HEK293T (cell line): ENCODE data around the gene PIAS1.

Experiments used
- ELF4 ChIP-seq: fragments of 450-650 bp; IDR thresholded peaks from 2 replicates; pipeline ENCODE4 v1.6.1; 2017; ENCODE audit warnings: antibody characterized with exemption
- FOXA1 ChIP-seq: fragments of 450-650 bp; IDR thresholded peaks from 2 replicates; pipeline ENCODE4 v1.6.1; 2016; ENCODE audit warnings: mild to moderate bottlenecking
- FOXK2 ChIP-seq: fragments of 450-650 bp; IDR thresholded peaks from 2 replicates; pipeline ENCODE4 v1.6.1; 2016; ENCODE audit warnings: mild to moderate bottlenecking
- FOXM1 ChIP-seq: fragments of 450-650 bp; IDR thresholded peaks from 2 replicates; pipeline ENCODE4 v1.6.1; 2017; ENCODE audit warnings: mild to moderate bottlenecking, borderline replicate concordance
- HDGF ChIP-seq: fragments of 450-650 bp; IDR thresholded peaks from 2 replicates; pipeline ENCODE4 v1.6.1; 2017; ENCODE audit warnings: antibody characterized with exemption, borderline replicate concordance
- LEF1 ChIP-seq: fragments of 450-650 bp; IDR thresholded peaks from 2 replicates; pipeline ENCODE4 v1.6.1; 2017; ENCODE audit warnings: mild to moderate bottlenecking, borderline replicate concordance
- NFRKB ChIP-seq: fragments of 450-650 bp; IDR thresholded peaks from 2 replicates; pipeline ENCODE4 v1.6.1; 2016; ENCODE audit warnings: mild to moderate bottlenecking, moderate library complexity
- SP1 ChIP-seq: fragments of 450-650 bp; IDR thresholded peaks from 2 replicates; pipeline ENCODE4 v1.6.1; 2017
- SUZ12 ChIP-seq: fragments of 450-650 bp; IDR thresholded peaks from 2 replicates; pipeline ENCODE4 v1.6.1; 2016; ENCODE audit warnings: mild to moderate bottlenecking

DNA sequence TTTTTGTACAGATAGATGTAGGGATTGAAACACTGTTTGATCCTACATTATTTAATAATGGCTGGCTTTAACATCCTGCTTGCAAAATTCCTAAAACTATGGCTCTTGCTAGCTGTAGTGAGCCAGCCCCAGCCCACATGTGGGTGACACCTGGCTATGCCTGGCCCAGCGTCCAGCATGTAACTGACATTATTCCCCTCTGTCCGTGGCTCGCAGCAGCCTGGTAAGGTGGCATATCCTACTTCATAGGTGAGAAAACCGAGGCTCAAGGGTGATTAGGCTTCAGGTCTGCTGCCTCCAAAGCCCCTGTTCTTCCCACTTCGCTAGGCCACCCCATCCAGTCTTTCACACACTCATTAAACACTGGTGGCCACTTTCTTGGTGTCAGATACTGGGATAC, 149.4 kb downstream of the PIAS1 start:
- TF ChIP-seq FOXK2: no peak
- no peak for TF ChIP-seq HDGF
- no peak for TF ChIP-seq ELF4
- TF ChIP-seq FOXA1: no peak
- TF ChIP-seq SP1: no peak
- no peak for TF ChIP-seq LEF1
- no peak for TF ChIP-seq FOXM1
- no peak for TF ChIP-seq SUZ12
- no peak for TF ChIP-seq NFRKB
